GM18517 (cell line): Measurements from ENCODE around the gene GSTT2.
"Not testable (repeated sequence)": the region's sequence is repeated elsewhere in the genome, so short reads cannot be mapped to it uniquely, and the experiment has no call there.

ENCODE experiments used
- ATAC-seq: cut with Tn5 transposase; IDR thresholded peaks from one replicate; pipeline ENCODE4 v1.9.1; 2021; ENCODE audit warnings: mild to moderate bottlenecking, moderate library complexity; ENCODE audit not compliant: unreplicated experiment

GSTT2 gene

GRCh38 chr22:23971927-23972326 lies 8.0 kb upstream of the GSTT2 start:
- ATAC-seq, result not testable (repeated sequence)

GRCh38 chr22:23974345-23974744 lies 5.6 kb upstream of the GSTT2 start, which contains the start of gene DDT:
DDT (minus strand) TSS chr22:23974441; CDS start chr22:23974414, 27 bp downstream.
- ATAC-seq, result peak; percentile 87

GRCh38 chr22:23974836-23975352 lies 5.0 kb upstream of the GSTT2 start:
- ATAC-seq, result peak; percentile 42

GRCh38 chr22:23977304-23977703 lies 2.6 kb upstream of the GSTT2 start:
- ATAC-seq, result not testable (repeated sequence)

- ATAC-seq, result not testable (repeated sequence)
Observed at GRCh38 chr22:23980567-23980966, 633 bp downstream of the GSTT2 start.

- no peak for ATAC-seq
Observed at GRCh38 chr22:23984430-23984829, 4.5 kb downstream of the GSTT2 start.

- ATAC-seq, result not testable (repeated sequence)
Observed at GRCh38 chr22:23986089-23986488, 6.2 kb downstream of the GSTT2 start.

- not testable (repeated sequence) for ATAC-seq
Observed at GRCh38 chr22:23986538-23987178, 6.7 kb downstream of the GSTT2 start.

- not testable (repeated sequence) for ATAC-seq
Observed at GRCh38 chr22:23989583-23990244, 9.8 kb downstream of the GSTT2 start.

- not testable (repeated sequence) for ATAC-seq
Observed at GRCh38 chr22:23993080-23993479, 13.1 kb downstream of the GSTT2 start.

GRCh38 chr22:23993581-23994177 lies 13.7 kb downstream of the GSTT2 start:
- ATAC-seq, result not testable (repeated sequence)

- no peak for ATAC-seq
Observed at GRCh38 chr22:23997092-23997491, 17.2 kb downstream of the GSTT2 start.

- ATAC-seq, result not testable (repeated sequence)
Observed at GRCh38 chr22:23999779-24000178, 19.8 kb downstream of the GSTT2 start.

GRCh38 chr22:24001314-24001713 lies 21.4 kb downstream of the GSTT2 start:
- no peak for ATAC-seq

GRCh38 chr22:24002272-24002671 lies 22.3 kb downstream of the GSTT2 start:
- no peak for ATAC-seq

- no peak for ATAC-seq
Observed at GRCh38 chr22:24002851-24003250, 22.9 kb downstream of the GSTT2 start.

GRCh38 chr22:24003887-24004286 lies 24.0 kb downstream of the GSTT2 start:
- no peak for ATAC-seq

GRCh38 chr22:24005201-24005600 lies 25.3 kb downstream of the GSTT2 start, which contains the start of gene GSTT4:
GSTT4 (minus strand) TSS chr22:24005453; CDS start chr22:24005356, 97 bp downstream.
- no peak for ATAC-seq

GRCh38 chr22:24006207-24006913 lies 26.4 kb downstream of the GSTT2 start:
- no peak for ATAC-seq

GRCh38 chr22:24006914-24007214 lies 26.9 kb downstream of the GSTT2 start:
- no peak for ATAC-seq
